Neural crest cell (in vitro differentiated cells): ENCODE results near the gene QSOX2. TPM values are rescaled to one million over a fixed set of nuclear protein-coding genes. Genes with fewer than 3 reads are reported as not detected.

Experiments used
- DNase-seq: peaks from one replicate; pipeline ENCODE4 v3.0.0; 2021; ENCODE audit warnings: low read depth, mixed read lengths, low spot score
- H3K27ac Mint-ChIP-seq: one replicate; pipeline ENCODE4 v1.8.0; 2021; ENCODE audit warnings: mild to moderate bottlenecking, mixed read lengths; ENCODE audit not compliant: unreplicated experiment
- H3K27me3 Mint-ChIP-seq: 2 replicates; pipeline ENCODE4 v1.8.0; 2021; ENCODE audit warnings: low read depth, mild to moderate bottlenecking, mixed read lengths
- H3K36me3 Mint-ChIP-seq: 2 replicates; pipeline ENCODE4 v1.8.0; 2021; ENCODE audit warnings: low read depth, mild to moderate bottlenecking, mixed read lengths
- H3K4me1 Mint-ChIP-seq: 2 replicates; pipeline ENCODE4 v1.8.0; 2021; ENCODE audit warnings: mixed read lengths
- H3K4me3 Mint-ChIP-seq: one replicate; pipeline ENCODE4 v1.8.0; 2021; ENCODE audit warnings: mild to moderate bottlenecking, mixed read lengths
- H3K9me3 Mint-ChIP-seq: 2 replicates; pipeline ENCODE4 v1.8.0; 2021; ENCODE audit warnings: mixed read lengths
- CTCF ChIP-seq: fragments of 200-600 bp; sonication (generic); conservative IDR thresholded peaks from 2 replicates; pipeline ENCODE4 v1.5.0; 2021; ENCODE audit warnings: antibody characterized with exemption, mild to moderate bottlenecking
- total RNA-seq: library from RNA; stranded (reverse); gene quantifications from 2 replicates; pipeline ENCODE4 v1.2.1, GENCODE V29; 2021

QSOX2 gene
- total RNA-seq, 1 donor from 2014 or later = 28.7 TPM

GRCh38 chr9:136292026-136292538, 46.5 kb upstream of the QSOX2 start:
- H3K9me3 Mint-ChIP-seq = no peaks in the 10 kb centered on the region
- H3K4me3 Mint-ChIP-seq = no peak overlapping the region
- no peak overlapping the region for H3K27ac Mint-ChIP-seq
- H3K4me1 Mint-ChIP-seq = peaks cover 7% of the 10 kb centered on the region
- no peaks in the 10 kb centered on the region for H3K36me3 Mint-ChIP-seq
- no peak for TF ChIP-seq CTCF
- no peak for DNase-seq
- peaks cover 6% of the 10 kb centered on the region for H3K27me3 Mint-ChIP-seq

- H3K27me3 Mint-ChIP-seq = peaks cover 6% of the 10 kb centered on the region
- H3K36me3 Mint-ChIP-seq = no peaks in the 10 kb centered on the region
- no peak overlapping the region for H3K27ac Mint-ChIP-seq
- no peak for TF ChIP-seq CTCF
- no peaks in the 10 kb centered on the region for H3K9me3 Mint-ChIP-seq
- no peak for DNase-seq
- peaks cover 7% of the 10 kb centered on the region for H3K4me1 Mint-ChIP-seq
- H3K4me3 Mint-ChIP-seq = no peak overlapping the region
Measured at GRCh38 chr9:136291306-136292025, 45.9 kb upstream of the QSOX2 start.

- Mint-ChIP-seq H3K36me3 (no peaks in the 10 kb centered on the region), H3K27ac (no peak overlapping the region), H3K27me3 (peaks cover 6% of the 10 kb centered on the region), H3K4me3 (no peak overlapping the region), H3K9me3 (no peaks in the 10 kb centered on the region), H3K4me1 (peaks cover 4% of the 10 kb centered on the region)
- no peak for TF ChIP-seq CTCF
- no peak for DNase-seq
Measured at GRCh38 chr9:136290508-136291000, 44.9 kb upstream of the QSOX2 start.

- no peak for TF ChIP-seq CTCF
- H3K4me1 Mint-ChIP-seq = no peaks in the 10 kb centered on the region
- no peak for DNase-seq
- no peaks in the 10 kb centered on the region for H3K36me3 Mint-ChIP-seq
- H3K9me3 Mint-ChIP-seq = no peaks in the 10 kb centered on the region
- peaks cover 6% of the 10 kb centered on the region for H3K27me3 Mint-ChIP-seq
- no peak overlapping the region for H3K27ac Mint-ChIP-seq
- H3K4me3 Mint-ChIP-seq = no peak overlapping the region
Measured at GRCh38 chr9:136289651-136290507, 44.3 kb upstream of the QSOX2 start.

- H3K4me1 Mint-ChIP-seq = no peaks in the 10 kb centered on the region
- peaks cover 6% of the 10 kb centered on the region for H3K27me3 Mint-ChIP-seq
- no peaks in the 10 kb centered on the region for H3K36me3 Mint-ChIP-seq
- no peaks in the 10 kb centered on the region for H3K9me3 Mint-ChIP-seq
- no peak for TF ChIP-seq CTCF
- no peak for DNase-seq
- H3K4me3 Mint-ChIP-seq = no peak overlapping the region
- no peak overlapping the region for H3K27ac Mint-ChIP-seq
Measured at GRCh38 chr9:136287960-136288753, 42.5 kb upstream of the QSOX2 start.
